ENCODE measurements around the gene H6PD.

The H6PD gene

GRCh38 chr1:9229549-9229948, 5.0 kb upstream of the H6PD start:
- no peak for TF ChIP-seq CTCF (conservative IDR thresholded peaks at IDR 0.05)
- no peak overlapping the region for H3K27ac ChIP-seq

- TF ChIP-seq CTCF (conservative IDR thresholded peaks at IDR 0.05): no peak
- H3K27ac ChIP-seq: no peak overlapping the region
These were observed 3.6 kb upstream of the H6PD start for GRCh38 chr1:9230869-9231533.

- H3K27ac ChIP-seq: no peak overlapping the region
- no peak for TF ChIP-seq CTCF (conservative IDR thresholded peaks at IDR 0.05)
These were observed 2.8 kb upstream of the H6PD start for GRCh38 chr1:9231648-9232332.

- no peak overlapping the region for H3K27ac ChIP-seq
These were observed 1.2 kb upstream of the H6PD start for GRCh38 chr1:9233241-9233941.

GRCh38 chr1:9233942-9234222, 692 bp upstream of the H6PD start:
- peak overlapping the region; percentile 97 for H3K27ac ChIP-seq

More at GRCh38 chr1:9233241-9233941, 1.2 kb upstream of the H6PD start:
- no peak for TF ChIP-seq CTCF (conservative IDR thresholded peaks at IDR 0.05)

GRCh38 chr1:9235096-9235459, 504 bp downstream of the H6PD start:
- no peak for TF ChIP-seq CTCF (conservative IDR thresholded peaks at IDR 0.05)
- H3K27ac ChIP-seq: peak overlapping the region; percentile 97

More at GRCh38 chr1:9233942-9234222, 692 bp upstream of the H6PD start:
- no peak for TF ChIP-seq CTCF (conservative IDR thresholded peaks at IDR 0.05)

- H3K27ac ChIP-seq: peak overlapping the region; percentile 97
- TF ChIP-seq CTCF (conservative IDR thresholded peaks at IDR 0.05): no peak
These were observed 986 bp downstream of the H6PD start for GRCh38 chr1:9235560-9235959.

Data from VCaP (cell line).